SU-DHL-6 (cell line): ENCODE results near the gene LHX6.

ENCODE experiments used
- CTCF ChIP-seq: fragments of 200-600 bp; sonication (generic); IDR thresholded peaks from one replicate; pipeline ENCODE4 v1.5.1; 2017; ENCODE audit warnings: antibody characterized with exemption, mild to moderate bottlenecking, low read length, moderate library complexity; ENCODE audit not compliant: insufficient read depth, poor library complexity, severe bottlenecking
- EZH2phosphoT487 ChIP-seq: fragments of 200-600 bp; sonication (generic), shearing (Covaris generic); conservative IDR thresholded peaks from 2 replicates; pipeline ENCODE4 v1.6.1; 2018; ENCODE audit warnings: mild to moderate bottlenecking, antibody characterized with exemption, low read length, moderate library complexity, mixed read lengths

- no peak for TF ChIP-seq CTCF
- TF ChIP-seq EZH2phosphoT487: no peak
Measured at GRCh38 chr9:122226142-122226757, 2.5 kb downstream of the LHX6 start.
